GM12878 (cell line): ENCODE data around the gene ZNF804B.

Experiments
- BRCA1 ChIP-seq: IDR thresholded peaks from 2 replicates; pipeline ENCODE4 v1.6.1; 2011; ENCODE audit warnings: low read depth, low read length, improper control_type of control experiment
- CTCF ChIP-seq, 3 experiments: IDR thresholded peaks in 2 of 3; conservative IDR thresholded peaks in 1 of 3; 2 replicates each; pipeline ENCODE4 v1.5.1; 2011; ENCODE audit warnings: low read depth in 3 of 3, low read length in 3 of 3, mild to moderate bottlenecking in 3 of 3, control low read depth in 2 of 3, moderate library complexity in 2 of 3, inconsistent platforms in 1 of 3, mixed read lengths in 1 of 3; ENCODE audit not compliant: control insufficient read depth in 2 of 3, insufficient read depth in 1 of 3; ENCODE audit errors: extremely low read depth in 1 of 3
- EP300 ChIP-seq, 2 experiments: fragments of 150-350 bp in 1 of 2; IDR thresholded peaks; 2 replicates each; pipeline ENCODE4 v1.6.1; 2011 to 2012; ENCODE audit warnings: low read depth in 2 of 2, low read length in 2 of 2, borderline replicate concordance in 1 of 2, improper control_type of control experiment in 1 of 2, inconsistent platforms in 1 of 2; ENCODE audit not compliant: control insufficient read depth in 1 of 2
- JUNB ChIP-seq: IDR thresholded peaks from 2 replicates; pipeline ENCODE4 v1.6.1; 2016; ENCODE audit warnings: antibody characterized with exemption, mild to moderate bottlenecking
- REST ChIP-seq: IDR thresholded peaks from 2 replicates; pipeline ENCODE4 v1.6.1; 2012; ENCODE audit warnings: mild to moderate bottlenecking, low read depth, low read length
- TAF1 ChIP-seq: IDR thresholded peaks from 2 replicates; pipeline ENCODE4 v1.6.1; 2011; ENCODE audit warnings: mild to moderate bottlenecking, low read depth, low read length, borderline replicate concordance
- ZBTB11 ChIP-seq: fragments of 450-650 bp; formaldehyde crosslinking; IDR thresholded peaks from 2 replicates; pipeline ENCODE4 v1.5.0; 2022; ENCODE audit warnings: mild to moderate bottlenecking, missing genetic modification characterization

- TF ChIP-seq ZBTB11 (CRISPR knock-in tag) (no peak), BRCA1 (no peak), EP300 (IDR thresholded peaks at IDR 0.05; ENCODE audit: borderline replicate concordance in 1 of 2, control insufficient read depth in 1 of 2, low read depth in 2 of 2, low read length in 2 of 2) (no peak), JUNB (no peak), TAF1 (no peak), CTCF (IDR thresholded peaks at IDR 0.05 in 2 of 3, conservative IDR thresholded peaks at IDR 0.05 in 1 of 3; ENCODE audit: control insufficient read depth in 2 of 3, extremely low read depth in 1 of 3, insufficient read depth in 1 of 3, low read depth in 3 of 3, low read length in 3 of 3) (no peak), REST (no peak)
Measured at GRCh38 chr7:89339748-89340147, 580.2 kb downstream of the ZNF804B start.
